ENCODE measurements around the gene SNX24.
"Not testable (repeated sequence)": the region's sequence is repeated elsewhere in the genome, so short reads cannot be mapped to it uniquely, and the experiment has no call there.

Gene SNX24

GRCh38 chr5:122968056-122968455, 122.6 kb downstream of the SNX24 start:
- not testable (repeated sequence) for DNase-seq

GRCh38 chr5:122971333-122971732, 125.9 kb downstream of the SNX24 start:
- DNase-seq: no peak

- no peak for DNase-seq
Observed at GRCh38 chr5:122972877-122973276, 127.5 kb downstream of the SNX24 start.

GRCh38 chr5:122973759-122974158, 128.3 kb downstream of the SNX24 start:
- DNase-seq: not testable (repeated sequence)

- DNase-seq: not testable (repeated sequence)
Observed at GRCh38 chr5:122974251-122974650, 128.8 kb downstream of the SNX24 start.

- DNase-seq: no peak
Observed at GRCh38 chr5:122977319-122977718, 131.9 kb downstream of the SNX24 start.

GRCh38 chr5:122978068-122978467, 132.7 kb downstream of the SNX24 start:
- no peak for DNase-seq

- no peak for DNase-seq
Observed at GRCh38 chr5:122978644-122979297, 133.4 kb downstream of the SNX24 start.

- no peak for DNase-seq
Observed at GRCh38 chr5:122981846-122982245, 136.4 kb downstream of the SNX24 start.

- no peak for DNase-seq
Observed at GRCh38 chr5:122982376-122982775, 137.0 kb downstream of the SNX24 start.

- no peak for DNase-seq
Observed at GRCh38 chr5:122984425-122984824, 139.0 kb downstream of the SNX24 start.

GRCh38 chr5:122985006-122985700, 139.7 kb downstream of the SNX24 start:
- DNase-seq: no peak

- no peak for DNase-seq
Observed at GRCh38 chr5:122985954-122986721, 140.7 kb downstream of the SNX24 start.

GRCh38 chr5:122996091-122996490, 150.7 kb downstream of the SNX24 start:
- no peak for DNase-seq

- no peak for DNase-seq
Observed at GRCh38 chr5:122997294-122997693, 151.9 kb downstream of the SNX24 start.

- no peak for DNase-seq
Observed at GRCh38 chr5:122999947-123000563, 154.6 kb downstream of the SNX24 start.

- peak; percentile 62 for DNase-seq
Observed at GRCh38 chr5:123000731-123001130, 155.3 kb downstream of the SNX24 start.

GRCh38 chr5:123001808-123002207, 156.4 kb downstream of the SNX24 start:
- no peak for DNase-seq

- DNase-seq: no peak
Observed at GRCh38 chr5:123007182-123007581, 161.8 kb downstream of the SNX24 start.

- DNase-seq: no peak
Observed at GRCh38 chr5:123007754-123008153, 162.3 kb downstream of the SNX24 start.

- no peak for DNase-seq
Observed at GRCh38 chr5:123012321-123012720, 166.9 kb downstream of the SNX24 start.

- no peak for DNase-seq
Observed at GRCh38 chr5:123014689-123015088, 169.3 kb downstream of the SNX24 start.

GRCh38 chr5:123028222-123028621, 182.8 kb downstream of the SNX24 start:
- DNase-seq: no peak

All from DMS 273 treated with DMSO at 0.1 percent for 48 hours (cell line).